CD14-positive monocyte (primary cell): Measurements from ENCODE around the gene SENP8. TPM values are rescaled to one million over a fixed set of nuclear protein-coding genes. Genes with fewer than 3 reads are reported as not detected.
A peak's percentile ranks its signal among the peaks of the same experiment; 100 is the strongest.

Experiments used
- DNase-seq, 3 donors: peaks; one replicate each; pipeline ENCODE4 v3.0.0-alpha.2; 2011 to 2022
- H2AFZ ChIP-seq: 2 replicates; pipeline ENCODE4 v1.6.0; 2012; ENCODE audit warnings: mild to moderate bottlenecking, low read depth, low read length, inconsistent platforms; ENCODE audit not compliant: insufficient read depth, poor library complexity, severe bottlenecking
- H3K27ac ChIP-seq, 2 donors: 1 replicate in 1 of 2; 2 replicates in 1 of 2; pipeline ENCODE4 v1.5.1; 2012 to 2013; ENCODE audit warnings: low read length in 2 of 2, control low read depth in 1 of 2, inconsistent platforms in 1 of 2, low read depth in 1 of 2, mild to moderate bottlenecking in 1 of 2
- H3K27me3 ChIP-seq, 2 donors: one replicate each; pipeline versions ENCODE4 v1.6.0 to v1.6.1; 2011 to 2013; ENCODE audit warnings: low read length in 2 of 2; ENCODE audit not compliant: control insufficient read depth in 2 of 2, insufficient read depth in 2 of 2
- H3K36me3 ChIP-seq, 2 donors: replicated peaks in 1 of 2; 1 replicate in 1 of 2; 2 replicates in 1 of 2; pipeline versions ENCODE4 v1.5.1 to v1.6.1; 2012 to 2013; ENCODE audit warnings: low read length in 2 of 2, control low read depth in 1 of 2, inconsistent platforms in 1 of 2, mild to moderate bottlenecking in 1 of 2; ENCODE audit not compliant: insufficient read depth in 2 of 2, control insufficient read depth in 1 of 2
- H3K4me1 ChIP-seq, 2 donors: 1 replicate in 1 of 2; 2 replicates in 1 of 2; pipeline versions ENCODE4 v1.5.1 to v1.6.1; 2012 to 2013; ENCODE audit warnings: low read length in 2 of 2, control low read depth in 1 of 2, inconsistent platforms in 1 of 2, mild to moderate bottlenecking in 1 of 2, moderate library complexity in 1 of 2; ENCODE audit not compliant: insufficient read depth in 2 of 2, control insufficient read depth in 1 of 2
- H3K4me2 ChIP-seq: replicated peaks from 2 replicates; pipeline ENCODE3; 2012; ENCODE audit warnings: low read length, moderate library complexity, mild to moderate bottlenecking; ENCODE audit not compliant: poor library complexity, severe bottlenecking; ENCODE audit errors: extremely low read depth
- H3K4me3 ChIP-seq, 3 experiments: fragments of 200-600 bp in 1 of 3; sonication (generic) in 1 of 3; replicated peaks in 1 of 3; 1 replicate in 2 of 3; 2 replicates in 1 of 3; pipeline ENCODE4 v1.5.1; 2011 to 2013; ENCODE audit warnings: low read length in 3 of 3, mild to moderate bottlenecking in 3 of 3, control low read depth in 2 of 3, low read depth in 2 of 3, inconsistent platforms in 1 of 3, moderate library complexity in 1 of 3
- H3K79me2 ChIP-seq: 2 replicates; pipeline ENCODE4 v1.6.0; 2012; ENCODE audit warnings: mild to moderate bottlenecking, control low read depth, inconsistent platforms, low read length, moderate library complexity; ENCODE audit not compliant: insufficient read depth
- H3K9ac ChIP-seq: 2 replicates; pipeline ENCODE4 v1.6.0; 2017; ENCODE audit warnings: low read length, mild to moderate bottlenecking; ENCODE audit not compliant: insufficient read depth, poor library complexity, severe bottlenecking
- H3K9me3 ChIP-seq, 2 donors: replicated peaks in 1 of 2; 1 replicate in 1 of 2; 2 replicates in 1 of 2; pipeline versions ENCODE4 v1.5.1 to v1.6.1; 2012 to 2013; ENCODE audit warnings: low read length in 2 of 2, control low read depth in 1 of 2; ENCODE audit not compliant: control insufficient read depth in 1 of 2, insufficient read depth in 1 of 2
- H4K20me1 ChIP-seq: 2 replicates; pipeline ENCODE4 v1.6.0; 2012; ENCODE audit warnings: mild to moderate bottlenecking, low read length, control low read depth, moderate library complexity; ENCODE audit not compliant: insufficient read depth
- H3K27ac Mint-ChIP-seq, 7 donors: one replicate each; pipeline ENCODE4 v1.8.0; 2020; ENCODE audit warnings: mild to moderate bottlenecking in 7 of 7, mixed read lengths in 7 of 7, moderate library complexity in 6 of 7, inconsistent platforms in 2 of 7
- H3K27me3 Mint-ChIP-seq, 3 donors: one replicate each; pipeline ENCODE4 v1.8.0; 2021 to 2022; ENCODE audit warnings: low read depth in 3 of 3, mild to moderate bottlenecking in 3 of 3, mixed read lengths in 3 of 3, moderate library complexity in 3 of 3, inconsistent platforms in 1 of 3
- H3K36me3 Mint-ChIP-seq, 2 donors: one replicate each; pipeline ENCODE4 v1.8.0; 2020; ENCODE audit warnings: mixed read lengths in 2 of 2, inconsistent platforms in 1 of 2, mild to moderate bottlenecking in 1 of 2
- H3K4me1 Mint-ChIP-seq: one replicate; pipeline ENCODE4 v1.8.0; 2020; ENCODE audit warnings: mild to moderate bottlenecking, mixed read lengths
- H3K4me3 Mint-ChIP-seq, 2 donors: one replicate each; pipeline ENCODE4 v1.8.0; 2020; ENCODE audit warnings: mild to moderate bottlenecking in 2 of 2, mixed read lengths in 2 of 2, moderate library complexity in 1 of 2
- H3K9me3 Mint-ChIP-seq, 7 donors: one replicate each; pipeline ENCODE4 v1.8.0; 2020 to 2022; ENCODE audit warnings: mixed read lengths in 7 of 7, mild to moderate bottlenecking in 6 of 7, moderate library complexity in 6 of 7, inconsistent platforms in 2 of 7
- CTCF ChIP-seq: fragments of 200-600 bp; IDR thresholded peaks from one replicate; pipeline ENCODE4 v1.8.0; 2022; ENCODE audit warnings: antibody characterized with exemption, mild to moderate bottlenecking
- WGBS: methylation state at CpG from one replicate; pipeline ENCODE4 v1.1.5; 2013; ENCODE audit warnings: missing lambda C conversion rate; ENCODE audit not compliant: insufficient coverage; 5-methylcytosine and 5-hydroxymethylcytosine counted together
- intact Hi-C, 2 donors: fragments of 100-400 bp; cut with micrococcal nuclease; formaldehyde crosslinking; loops; one replicate each; pipeline versions ENCODE4 v1.15.0 to v1.15.1; 2023
- polyA plus RNA-seq, 3 donors: library from polyadenylated mRNA; depleted of rRNA in 1 of 3; unstranded in 2 of 3; stranded (reverse) in 1 of 3; fragments of 300-500 nt in 2 of 3; fragments of >200 nt in 1 of 3; fragmentation: Illumina TruSeq in 2 of 3; gene quantifications; 1 replicate in 2 of 3; 2 replicates in 1 of 3; pipeline ENCODE4 v1.2.3, GENCODE V29; 2012 to 2021

SENP8 gene
- polyA plus RNA-seq, 3 donors = 0.52 to 1.4 (median 0.79) TPM

GRCh38 chr15:72161361-72162132 is 43.3 kb downstream of the SENP8 start:
- H3K9me3 Mint-ChIP-seq = peaks cover 0 to 1% (median 0%) of the 10 kb centered on the region in 7 donors
- H3K9ac ChIP-seq = no peak overlapping the region
- H3K4me1 Mint-ChIP-seq = peaks cover 7% of the 10 kb centered on the region
- intact Hi-C loops = no loop called here
- H3K4me3 ChIP-seq = no peak overlapping the region
- no peak overlapping the region for H2AFZ ChIP-seq
- no peaks in the 10 kb centered on the region for H3K79me2 ChIP-seq
- H3K9me3 ChIP-seq = no peaks in the 10 kb centered on the region
- no peaks in the 10 kb centered on the region for H4K20me1 ChIP-seq
- no peak for TF ChIP-seq CTCF
- H3K27me3 ChIP-seq = no peaks in the 10 kb centered on the region
- H3K36me3 ChIP-seq = no peaks in the 10 kb centered on the region
- no peak overlapping the region for H3K27ac ChIP-seq
- H3K36me3 Mint-ChIP-seq = no peaks in the 10 kb centered on the region
- DNase-seq = no peak
- H3K4me3 Mint-ChIP-seq = no peak overlapping the region
- WGBS = 93% methylated on average over 3 of the region's 7 CpGs
- no peak overlapping the region for H3K4me2 ChIP-seq
- H3K4me1 ChIP-seq = peaks cover 7 to 8% of the 10 kb centered on the region in 2 donors
- H3K27me3 Mint-ChIP-seq = peaks cover 2 to 6% (median 3%) of the 10 kb centered on the region in 3 donors
- peak overlapping the region in 1 of 7 donors; percentile 25 for H3K27ac Mint-ChIP-seq

GRCh38 chr15:72162569-72162968 is 44.4 kb downstream of the SENP8 start:
- 100% methylated on average over 4 of the region's 5 CpGs for WGBS
- intact Hi-C loops = no loop called here
- no peak for TF ChIP-seq CTCF

More at GRCh38 chr15:72162569-72162968, 44.4 kb downstream of the SENP8 start:
- Histone ChIP-seq H3K36me3 (no peaks in the 10 kb centered on the region), H3K27ac (no peak overlapping the region), H2AFZ (no peak overlapping the region), H3K4me3 (no peak overlapping the region), H3K79me2 (no peaks in the 10 kb centered on the region), H3K4me2 (no peak overlapping the region), H3K4me1 (no peaks in the 10 kb centered on the region), H3K9me3 (no peaks in the 10 kb centered on the region), H3K9ac (no peak overlapping the region), H4K20me1 (no peaks in the 10 kb centered on the region), H3K27me3 (no peaks in the 10 kb centered on the region)
- Mint-ChIP-seq H3K27ac (no peak overlapping the region), H3K27me3 (peaks cover 2 to 5% (median 3%) of the 10 kb centered on the region in 3 donors), H3K4me3 (no peak overlapping the region), H3K9me3 (peaks cover 0 to 1% (median 0%) of the 10 kb centered on the region in 7 donors), H3K36me3 (no peaks in the 10 kb centered on the region), H3K4me1 (no peaks in the 10 kb centered on the region)
- no peak for DNase-seq
